Caco-2 (cell line): ENCODE measurements around the gene LRRC1. TPM values are rescaled to one million over a fixed set of nuclear protein-coding genes. Genes with fewer than 3 reads are reported as not detected.

Experiments
- BruUV-seq: library from RNA; stranded (reverse); fragments of 400-500 nt; replicated peaks from 2 replicates; lab custom pipeline; 2021; lab: Mats Ljungman, UMichigan
- CTCF ChIA-PET: fragments of 300-600 bp; sonication (Branson Sonifier 250); formaldehyde crosslinking; loops from one replicate; lab custom pipeline; 2022; ENCODE audit warnings: antibody characterized with exemption; lab: Charles Lee
- POLR2A ChIA-PET: fragments of 300-600 bp; sonication (Branson Sonifier 250); formaldehyde crosslinking; loops from one replicate; lab custom pipeline; 2022; ENCODE audit warnings: antibody characterized with exemption; lab: Charles Lee
- DNase-seq, 2 experiments: peaks; one replicate each; pipeline versions ENCODE4 v3.0.0 to v3.0.0-alpha.2; 2020 to 2022
- H3K27me3 ChIP-seq: replicated peaks from 2 replicates; pipeline ENCODE4 v1.6.0; 2011; ENCODE audit warnings: low read length; ENCODE audit not compliant: control insufficient read depth, insufficient read depth
- H3K36me3 ChIP-seq: 2 replicates; pipeline ENCODE4 v1.5.1; 2011; ENCODE audit warnings: low read length; ENCODE audit not compliant: control insufficient read depth, insufficient read depth
- H3K4me1 ChIP-seq: fragments of 250-450 bp; sonication (Bioruptor Pico); 2 replicates; pipeline ENCODE4 v1.5.1; 2020; ENCODE audit warnings: mild to moderate bottlenecking
- H3K4me3 ChIP-seq: 2 replicates; pipeline ENCODE4 v1.5.1; 2011; ENCODE audit warnings: low read depth, mild to moderate bottlenecking, control low read depth, low read length
- H3K9me3 ChIP-seq: fragments of 250-450 bp; sonication (Bioruptor Pico); 2 replicates; pipeline ENCODE4 v1.5.1; 2020; ENCODE audit warnings: mild to moderate bottlenecking, moderate library complexity
- H3K27ac Mint-ChIP-seq: one replicate; pipeline ENCODE4 v1.8.0; 2022; ENCODE audit warnings: mixed read lengths; ENCODE audit not compliant: unreplicated experiment
- H3K27me3 Mint-ChIP-seq: one replicate; pipeline ENCODE4 v1.8.0; 2022; ENCODE audit warnings: mixed read lengths; ENCODE audit not compliant: insufficient read depth, unreplicated experiment
- H3K36me3 Mint-ChIP-seq: one replicate; pipeline ENCODE4 v1.8.0; 2022; ENCODE audit warnings: mild to moderate bottlenecking, mixed read lengths; ENCODE audit not compliant: insufficient read depth, unreplicated experiment
- H3K4me1 Mint-ChIP-seq: one replicate; pipeline ENCODE4 v1.8.0; 2022; ENCODE audit warnings: low read depth, mixed read lengths; ENCODE audit not compliant: unreplicated experiment
- H3K4me3 Mint-ChIP-seq: one replicate; pipeline ENCODE4 v1.8.0; 2022; ENCODE audit warnings: mild to moderate bottlenecking, moderate library complexity, mixed read lengths; ENCODE audit not compliant: unreplicated experiment
- H3K9me3 Mint-ChIP-seq: one replicate; pipeline ENCODE4 v1.8.0; 2022; ENCODE audit warnings: mixed read lengths; ENCODE audit not compliant: unreplicated experiment
- CTCF ChIP-seq, 2 experiments: fragments of 200-600 bp in 1 of 2; IDR thresholded peaks; 1 replicate in 1 of 2; 2 replicates in 1 of 2; pipeline versions ENCODE4 v1.5.1 to v1.8.0; 2011 to 2022; ENCODE audit warnings: antibody characterized with exemption in 1 of 2, control low read depth in 1 of 2, inconsistent platforms in 1 of 2, low read depth in 1 of 2, low read length in 1 of 2, mild to moderate bottlenecking in 1 of 2, moderate library complexity in 1 of 2; ENCODE audit not compliant: insufficient read depth in 1 of 2, severe bottlenecking in 1 of 2, unreplicated experiment in 1 of 2
- intact Hi-C: fragments of 100-400 bp; cut with micrococcal nuclease; formaldehyde crosslinking; loops from one replicate; pipeline ENCODE4 v1.10.0; 2022; ENCODE audit not compliant: unreplicated experiment
- total RNA-seq: library from RNA; stranded (reverse); gene quantifications from 2 replicates; pipeline ENCODE4 v1.2.3, GENCODE V29; 2022

Gene LRRC1
- total RNA-seq, 1 experiment from 2014 or later = 60.8 TPM

- H3K4me3 Mint-ChIP-seq = peak overlapping the region; percentile 32
- Histone ChIP-seq H3K9me3 (no peaks in the 10 kb centered on the region), H3K4me1 (peaks cover 20% of the 10 kb centered on the region), H3K4me3 (no peak overlapping the region), H3K27me3 (no peaks in the 10 kb centered on the region), H3K36me3 (no peaks in the 10 kb centered on the region; the same call in 1 of the 2 replicates)
- POLR2A ChIA-PET = no interaction called here
- H3K27me3 Mint-ChIP-seq = no peaks in the 10 kb centered on the region
- peaks cover 45% of the 10 kb centered on the region for H3K36me3 Mint-ChIP-seq
- CTCF ChIA-PET = interaction anchor here (0.6 kb wide), 1 partner anchor 255 kb away, joined by 3 read pairs; no protein-coding TSS in a partner anchor
- peaks cover 53% of the 10 kb centered on the region for H3K4me1 Mint-ChIP-seq
- BruUV-seq = no TSS peak
- intact Hi-C loops = no loop called here
- no peaks in the 10 kb centered on the region for H3K9me3 Mint-ChIP-seq
- DNase-seq = no peak
- no peak overlapping the region for H3K27ac Mint-ChIP-seq
- TF ChIP-seq CTCF (IDR thresholded peaks at IDR 0.05; ENCODE audit: insufficient read depth in 1 of 2, low read depth in 1 of 2, low read length in 1 of 2, severe bottlenecking in 1 of 2, unreplicated experiment in 1 of 2) = no peak
These were observed 4.5 kb downstream of the LRRC1 start for GRCh38 chr6:53799340-53799739.

DNA sequence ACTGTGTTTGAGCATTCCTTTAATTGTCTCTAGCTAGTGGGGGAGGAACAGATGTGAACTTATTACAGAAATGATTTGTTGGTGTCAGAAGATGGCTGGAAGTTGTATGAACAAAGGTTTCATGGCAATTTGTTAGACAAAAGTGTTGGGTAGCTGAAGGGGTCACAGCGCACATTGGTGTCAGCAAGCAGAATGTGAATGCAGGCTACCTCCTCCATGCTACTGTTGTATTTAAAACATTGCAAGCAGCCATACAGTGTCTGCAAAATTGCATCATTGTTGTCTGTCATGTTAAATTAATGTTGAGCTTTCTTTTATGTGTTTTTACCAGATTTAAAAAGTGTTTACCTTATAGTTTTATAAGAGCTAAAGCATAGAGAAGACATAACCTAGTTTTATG lies 6.2 kb downstream of the LRRC1 start:
- H3K9me3 Mint-ChIP-seq = no peaks in the 10 kb centered on the region
- H3K4me3 Mint-ChIP-seq = no peak overlapping the region
- no peak for TF ChIP-seq CTCF (IDR thresholded peaks at IDR 0.05; ENCODE audit: insufficient read depth in 1 of 2, low read depth in 1 of 2, low read length in 1 of 2, severe bottlenecking in 1 of 2, unreplicated experiment in 1 of 2)
- POLR2A ChIA-PET = no interaction called here
- peaks cover 30% of the 10 kb centered on the region for H3K36me3 Mint-ChIP-seq
- H3K27me3 Mint-ChIP-seq = no peaks in the 10 kb centered on the region
- Histone ChIP-seq H3K4me1 (peaks cover 20% of the 10 kb centered on the region), H3K4me3 (no peak overlapping the region), H3K9me3 (no peaks in the 10 kb centered on the region), H3K36me3 (no peaks in the 10 kb centered on the region; the same call in 1 of the 2 replicates), H3K27me3 (no peaks in the 10 kb centered on the region)
- intact Hi-C loops = no loop called here
- DNase-seq = no peak
- H3K27ac Mint-ChIP-seq = peak overlapping the region; percentile 33
- peaks cover 60% of the 10 kb centered on the region for H3K4me1 Mint-ChIP-seq
- BruUV-seq = no TSS peak
- CTCF ChIA-PET = interaction anchor here (1.2 kb wide), 1 partner anchor 155 kb away, joined by 3 read pairs; no protein-coding TSS in a partner anchor

DNA sequence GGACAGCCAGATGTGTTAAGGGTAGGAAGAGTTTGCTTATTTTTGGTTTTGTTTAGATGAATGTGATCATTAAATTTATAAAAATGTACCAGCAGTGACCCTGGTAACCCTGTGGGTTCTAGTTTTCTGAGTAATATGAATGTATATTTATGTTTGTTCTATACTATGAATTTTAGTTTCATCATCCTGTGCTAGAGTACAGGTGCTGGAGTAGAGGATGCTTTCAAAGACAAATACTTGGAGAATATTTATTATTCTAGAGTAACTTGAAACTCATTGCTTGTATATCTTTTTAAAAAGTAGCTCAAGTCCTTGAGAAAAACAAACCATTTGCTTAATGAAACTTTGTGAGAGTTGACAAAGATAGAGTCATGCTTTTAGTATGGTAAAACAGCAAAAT lies 7.8 kb downstream of the LRRC1 start:
- BruUV-seq = no TSS peak
- Histone ChIP-seq H3K4me3 (no peak overlapping the region), H3K4me1 (peaks cover 20% of the 10 kb centered on the region), H3K36me3 (no peaks in the 10 kb centered on the region; the same call in 1 of the 2 replicates), H3K9me3 (no peaks in the 10 kb centered on the region), H3K27me3 (no peaks in the 10 kb centered on the region)
- CTCF ChIA-PET = no interaction called here
- POLR2A ChIA-PET = no interaction called here
- H3K9me3 Mint-ChIP-seq = no peaks in the 10 kb centered on the region
- DNase-seq = no peak
- intact Hi-C loops = no loop called here
- H3K36me3 Mint-ChIP-seq = peaks cover 29% of the 10 kb centered on the region
- H3K27me3 Mint-ChIP-seq = no peaks in the 10 kb centered on the region
- no peak for TF ChIP-seq CTCF (IDR thresholded peaks at IDR 0.05; ENCODE audit: insufficient read depth in 1 of 2, low read depth in 1 of 2, low read length in 1 of 2, severe bottlenecking in 1 of 2, unreplicated experiment in 1 of 2)
- no peak overlapping the region for H3K4me3 Mint-ChIP-seq
- H3K27ac Mint-ChIP-seq = no peak overlapping the region
- peaks cover 53% of the 10 kb centered on the region for H3K4me1 Mint-ChIP-seq
